ENCODE results near the gene CIAO2B. TPM values are rescaled to one million over a fixed set of nuclear protein-coding genes. Genes with fewer than 3 reads are reported as not detected.
A peak's percentile ranks its signal among the peaks of the same experiment; 100 is the strongest.

Gene CIAO2B
- total RNA-seq, 2 donors from 2014 or later, result 75.3 to 118 TPM

DNA sequence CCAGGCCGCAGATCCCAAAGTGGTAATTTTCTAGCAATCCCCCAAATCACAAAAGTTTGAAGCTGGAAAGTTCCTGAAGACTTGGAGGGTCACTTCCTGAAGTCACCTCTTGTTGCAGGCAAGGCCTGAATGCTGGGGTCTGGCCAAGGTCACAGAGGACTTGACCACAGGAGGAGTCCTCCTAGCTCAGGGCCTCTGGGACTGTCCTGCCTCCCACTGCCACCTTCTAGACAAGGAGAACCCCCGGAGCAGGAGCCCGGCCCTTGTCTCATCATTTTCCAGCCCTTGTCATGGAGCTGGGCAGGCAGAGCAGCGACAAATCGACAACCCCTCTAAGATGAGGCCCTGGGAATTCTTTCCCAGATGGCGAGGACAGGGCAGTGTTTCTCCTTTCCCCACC is 15.8 kb downstream of the CIAO2B start:
- peak overlapping the region; percentile 87 to 98 for H3K27ac ChIP-seq
- no peaks in the 10 kb centered on the region for H3K9me3 ChIP-seq
- no peaks in the 10 kb centered on the region for H3K27me3 ChIP-seq
- H3K36me3 ChIP-seq, result peaks cover 14% of the 10 kb centered on the region
- DNase-seq (ENCODE audit: low spot score), result no peak
- no peak overlapping the region for H3K4me3 ChIP-seq
- peaks cover 0 to 30% of the 10 kb centered on the region in 2 donors for H3K4me1 ChIP-seq
- TF ChIP-seq, protein P1, sequence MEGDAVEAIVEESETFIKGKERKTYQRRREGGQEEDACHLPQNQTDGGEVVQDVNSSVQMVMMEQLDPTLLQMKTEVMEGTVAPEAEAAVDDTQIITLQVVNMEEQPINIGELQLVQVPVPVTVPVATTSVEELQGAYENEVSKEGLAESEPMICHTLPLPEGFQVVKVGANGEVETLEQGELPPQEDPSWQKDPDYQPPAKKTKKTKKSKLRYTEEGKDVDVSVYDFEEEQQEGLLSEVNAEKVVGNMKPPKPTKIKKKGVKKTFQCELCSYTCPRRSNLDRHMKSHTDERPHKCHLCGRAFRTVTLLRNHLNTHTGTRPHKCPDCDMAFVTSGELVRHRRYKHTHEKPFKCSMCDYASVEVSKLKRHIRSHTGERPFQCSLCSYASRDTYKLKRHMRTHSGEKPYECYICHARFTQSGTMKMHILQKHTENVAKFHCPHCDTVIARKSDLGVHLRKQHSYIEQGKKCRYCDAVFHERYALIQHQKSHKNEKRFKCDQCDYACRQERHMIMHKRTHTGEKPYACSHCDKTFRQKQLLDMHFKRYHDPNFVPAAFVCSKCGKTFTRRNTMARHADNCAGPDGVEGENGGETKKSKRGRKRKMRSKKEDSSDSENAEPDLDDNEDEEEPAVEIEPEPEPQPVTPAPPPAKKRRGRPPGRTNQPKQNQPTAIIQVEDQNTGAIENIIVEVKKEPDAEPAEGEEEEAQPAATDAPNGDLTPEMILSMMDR (IDR thresholded peaks at IDR 0.05), result no peak

DNA sequence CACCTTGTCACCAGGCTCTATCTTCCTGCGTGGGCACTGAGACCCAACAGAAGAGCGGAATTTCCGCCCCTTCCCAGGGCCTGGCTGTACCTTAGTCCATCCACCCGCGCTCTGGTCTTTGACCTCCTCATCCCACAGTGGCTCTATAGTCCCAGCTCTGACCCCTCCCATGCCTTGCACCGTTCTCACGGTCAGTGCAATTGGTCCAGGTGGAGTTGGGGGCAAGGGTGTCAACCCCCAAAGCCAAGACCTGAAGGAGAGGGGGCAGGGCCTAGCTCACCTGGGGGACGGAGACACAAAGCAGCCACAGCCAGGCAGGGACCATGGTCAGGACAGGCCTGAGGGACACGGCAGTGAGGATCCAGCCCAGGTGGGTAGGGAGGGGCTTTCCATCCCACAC is 16.5 kb downstream of the CIAO2B start:
- TF ChIP-seq, protein P1 (IDR thresholded peaks at IDR 0.05), result no peak
- peaks cover 14% of the 10 kb centered on the region for H3K36me3 ChIP-seq
- H3K4me3 ChIP-seq, result no peak overlapping the region
- no peak for DNase-seq (ENCODE audit: low spot score)
- peak overlapping the region in 1 of 2 donors; percentile 98 for H3K27ac ChIP-seq
- no peaks in the 10 kb centered on the region for H3K27me3 ChIP-seq
- peaks cover 0 to 26% of the 10 kb centered on the region in 2 donors for H3K4me1 ChIP-seq
- H3K9me3 ChIP-seq, result no peaks in the 10 kb centered on the region

DNA sequence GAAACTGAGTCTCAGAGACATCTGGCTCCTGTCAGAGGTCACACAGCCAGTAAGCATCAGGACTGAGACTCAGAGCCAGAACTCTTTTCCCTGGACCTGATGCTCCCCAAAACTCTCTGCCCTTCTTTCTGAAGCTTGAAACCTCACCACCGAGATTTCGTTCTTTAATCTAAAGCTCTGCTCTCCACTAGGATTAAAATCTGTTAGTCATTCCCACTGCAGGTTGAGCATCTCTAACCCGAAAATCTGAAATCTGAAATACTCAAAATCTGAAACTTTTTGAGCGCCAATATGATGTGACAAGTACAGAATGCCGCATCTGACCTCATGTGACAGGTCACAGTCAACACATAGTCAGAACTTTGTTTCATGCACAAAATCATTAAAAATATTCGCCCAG is 17.7 kb downstream of the CIAO2B start:
- Histone ChIP-seq H3K36me3 (peaks cover 5% of the 10 kb centered on the region), H3K27ac (no peak overlapping the region), H3K27me3 (no peaks in the 10 kb centered on the region), H3K4me3 (no peak overlapping the region), H3K9me3 (no peaks in the 10 kb centered on the region), H3K4me1 (peaks cover 0 to 21% of the 10 kb centered on the region in 2 donors)
- no peak for DNase-seq (ENCODE audit: low spot score)
- TF ChIP-seq, protein P1 (IDR thresholded peaks at IDR 0.05), result no peak

DNA sequence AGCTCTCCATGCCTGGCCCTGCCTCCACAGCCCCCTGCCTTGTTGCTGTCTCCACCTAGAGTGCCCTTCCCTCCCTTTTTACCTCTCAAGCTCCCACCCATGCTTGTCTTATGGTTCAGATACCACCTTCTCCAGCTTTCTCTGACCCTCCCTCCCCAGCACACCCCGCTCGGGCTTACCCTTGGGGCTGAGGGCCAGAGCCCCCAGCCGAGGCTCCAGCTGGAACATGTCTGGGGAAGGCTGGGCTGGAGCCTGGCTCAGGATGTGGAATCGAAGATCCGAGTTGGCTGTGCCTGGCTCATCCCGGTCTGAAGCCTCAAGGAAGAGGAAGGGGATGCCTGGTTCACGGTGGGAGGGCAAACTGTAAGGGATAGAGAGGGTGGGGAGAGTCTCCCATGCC is 19.2 kb downstream of the CIAO2B start:
- H3K4me3 ChIP-seq, result no peak overlapping the region
- no peak for DNase-seq (ENCODE audit: low spot score)
- TF ChIP-seq, protein P1 (IDR thresholded peaks at IDR 0.05), result no peak

DNA sequence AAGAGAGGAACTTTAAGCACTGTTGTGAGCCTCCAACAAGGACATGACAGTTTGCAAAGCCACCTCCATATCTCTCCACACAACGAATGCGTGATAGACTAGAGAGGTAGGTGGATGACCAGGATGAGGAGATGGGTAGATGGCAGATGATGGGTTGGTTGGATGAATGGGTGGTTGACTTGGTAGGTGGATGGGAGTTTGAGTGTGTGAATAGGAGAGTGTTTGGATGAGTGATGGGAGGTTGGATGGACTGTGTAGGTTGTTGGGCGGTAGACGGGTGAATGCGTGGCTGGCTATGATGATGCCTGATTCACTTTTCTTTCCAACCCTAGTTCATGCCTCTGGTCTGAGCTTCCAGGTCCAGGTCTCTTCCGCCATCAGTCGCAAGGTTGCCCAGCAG is 19.7 kb downstream of the CIAO2B start:
- Histone ChIP-seq H3K9me3 (no peaks in the 10 kb centered on the region), H3K4me3 (no peak overlapping the region), H3K27me3 (no peaks in the 10 kb centered on the region), H3K27ac (no peak overlapping the region), H3K4me1 (peaks cover 0 to 16% of the 10 kb centered on the region in 2 donors), H3K36me3 (no peaks in the 10 kb centered on the region)
- TF ChIP-seq, protein P1 (IDR thresholded peaks at IDR 0.05), result no peak
- DNase-seq (ENCODE audit: low spot score), result no peak

More for the DNA sequence above, 19.2 kb downstream of the CIAO2B start:
- no peaks in the 10 kb centered on the region for H3K36me3 ChIP-seq
- H3K27ac ChIP-seq, result no peak overlapping the region
- no peaks in the 10 kb centered on the region for H3K27me3 ChIP-seq
- H3K4me1 ChIP-seq, result peaks cover 0 to 21% of the 10 kb centered on the region in 2 donors
- H3K9me3 ChIP-seq, result no peaks in the 10 kb centered on the region

DNA sequence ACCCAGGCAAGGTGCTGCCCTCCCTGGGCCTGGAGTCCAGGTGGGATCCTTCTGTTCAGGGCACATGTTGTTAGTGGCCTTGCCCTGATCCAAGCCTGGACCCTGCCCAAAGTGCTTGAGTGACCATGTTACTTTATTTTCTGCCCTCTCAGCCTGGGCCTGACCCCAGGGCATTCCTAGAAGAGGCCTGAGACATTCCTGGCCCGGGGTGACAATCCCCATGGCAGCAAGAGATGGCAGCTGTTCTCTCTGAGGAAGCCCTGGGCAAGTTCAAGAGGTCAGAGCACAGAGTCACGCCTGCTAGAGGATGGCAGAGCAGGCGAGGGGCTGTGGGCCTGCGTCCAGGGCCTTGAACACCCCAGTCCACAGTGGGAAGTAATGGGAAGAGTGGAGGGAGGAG is 20.5 kb downstream of the CIAO2B start:
- Histone ChIP-seq H3K27me3 (no peaks in the 10 kb centered on the region), H3K27ac (no peak overlapping the region), H3K4me3 (no peak overlapping the region), H3K4me1 (peaks cover 0 to 8% of the 10 kb centered on the region in 2 donors), H3K9me3 (no peaks in the 10 kb centered on the region), H3K36me3 (no peaks in the 10 kb centered on the region)
- no peak for DNase-seq (ENCODE audit: low spot score)
- TF ChIP-seq, protein P1 (IDR thresholded peaks at IDR 0.05), result no peak
